IPS DF 6.9 (cell line): ENCODE data around the gene IGFBP4.

ENCODE experiments used
- DNase-seq: peaks from one replicate; pipeline ENCODE4 v3.0.0-alpha.2; 2013; ENCODE audit warnings: low read depth, low spot score
- H3K27ac ChIP-seq: one replicate; pipeline ENCODE4 v1.5.1; 2013; ENCODE audit warnings: low read length, control low read depth
- H3K27me3 ChIP-seq: 2 replicates; pipeline ENCODE4 v1.6.1; 2013; ENCODE audit warnings: mild to moderate bottlenecking, low read length; ENCODE audit not compliant: control insufficient read depth, insufficient read depth
- H3K36me3 ChIP-seq: 2 replicates; pipeline ENCODE4 v1.6.1; 2013; ENCODE audit warnings: low read length; ENCODE audit not compliant: control insufficient read depth, insufficient read depth
- H3K4me1 ChIP-seq: 2 replicates; pipeline ENCODE4 v1.6.1; 2013; ENCODE audit warnings: low read length; ENCODE audit not compliant: control insufficient read depth, insufficient read depth
- H3K4me3 ChIP-seq: 2 replicates; pipeline ENCODE4 v1.5.1; 2013; ENCODE audit warnings: mild to moderate bottlenecking, low read length
- H3K9me3 ChIP-seq: 2 replicates; pipeline ENCODE4 v1.6.1; 2013; ENCODE audit warnings: low read length, inconsistent platforms; ENCODE audit not compliant: control insufficient read depth, insufficient read depth
- WGBS: extraction: QIAGEN DNeasy Blood & Tissue Kit; methylation state at CpG from one replicate; pipeline ENCODE4 v1.1.7; 2013; ENCODE audit warnings: mixed read lengths, missing lambda C conversion rate; ENCODE audit not compliant: insufficient read length, insufficient coverage; 5-methylcytosine and 5-hydroxymethylcytosine counted together

Gene IGFBP4

GRCh38 chr17:40495140-40495539 lies 51.9 kb downstream of the IGFBP4 start:
- Histone ChIP-seq H3K4me1 (peaks cover 15% of the 10 kb centered on the region), H3K9me3 (no peaks in the 10 kb centered on the region), H3K36me3 (no peaks in the 10 kb centered on the region), H3K27ac (no peak overlapping the region), H3K27me3 (no peaks in the 10 kb centered on the region), H3K4me3 (no peak overlapping the region)
- no peak for DNase-seq
- no CpG with 5 or more reads among the region's 5 CpGs for WGBS

GRCh38 chr17:40496170-40496569 lies 52.9 kb downstream of the IGFBP4 start:
- H3K4me3 ChIP-seq = no peak overlapping the region
- H3K9me3 ChIP-seq = no peaks in the 10 kb centered on the region
- H3K27ac ChIP-seq = no peak overlapping the region
- H3K4me1 ChIP-seq = peaks cover 8% of the 10 kb centered on the region
- no peaks in the 10 kb centered on the region for H3K36me3 ChIP-seq
- H3K27me3 ChIP-seq = no peaks in the 10 kb centered on the region
- no CpG with 5 or more reads among the region's 6 CpGs for WGBS
- no peak for DNase-seq

GRCh38 chr17:40496634-40497420 lies 53.6 kb downstream of the IGFBP4 start:
- H3K36me3 ChIP-seq = no peaks in the 10 kb centered on the region; the same call in 1 of the 2 replicates
- no peak overlapping the region for H3K27ac ChIP-seq
- no peak for DNase-seq
- no peaks in the 10 kb centered on the region for H3K9me3 ChIP-seq
- H3K4me3 ChIP-seq = no peak overlapping the region
- WGBS = no CpG with 5 or more reads among the region's 9 CpGs
- H3K27me3 ChIP-seq = no peaks in the 10 kb centered on the region
- H3K4me1 ChIP-seq = peaks cover 5% of the 10 kb centered on the region

- no peak overlapping the region for H3K27ac ChIP-seq
- no peaks in the 10 kb centered on the region for H3K9me3 ChIP-seq
- no peak for DNase-seq
- H3K27me3 ChIP-seq = no peaks in the 10 kb centered on the region
- H3K4me1 ChIP-seq = peaks cover 5% of the 10 kb centered on the region
- no peak overlapping the region for H3K4me3 ChIP-seq
- no peaks in the 10 kb centered on the region; the same call in 1 of the 2 replicates for H3K36me3 ChIP-seq
- WGBS = no CpG with 5 or more reads among the region's 2 CpGs
Measured at GRCh38 chr17:40497695-40498094, 54.4 kb downstream of the IGFBP4 start.

GRCh38 chr17:40498281-40499084 lies 55.2 kb downstream of the IGFBP4 start:
- Histone ChIP-seq H3K27me3 (no peaks in the 10 kb centered on the region), H3K27ac (no peak overlapping the region), H3K4me1 (peaks cover 5% of the 10 kb centered on the region), H3K36me3 (no peaks in the 10 kb centered on the region; the same call in 1 of the 2 replicates), H3K4me3 (no peak overlapping the region), H3K9me3 (no peaks in the 10 kb centered on the region)
- DNase-seq = no peak
- WGBS = no CpG with 5 or more reads among the region's 9 CpGs

- no CpG with 5 or more reads among the region's 17 CpGs for WGBS
- Histone ChIP-seq H3K4me3 (no peak overlapping the region), H3K27ac (no peak overlapping the region), H3K9me3 (no peaks in the 10 kb centered on the region), H3K4me1 (peaks cover 5% of the 10 kb centered on the region), H3K36me3 (no peaks in the 10 kb centered on the region; the same call in 1 of the 2 replicates), H3K27me3 (no peaks in the 10 kb centered on the region)
- no peak for DNase-seq
Measured at GRCh38 chr17:40499551-40500189, 56.4 kb downstream of the IGFBP4 start.

- H3K27me3 ChIP-seq = no peaks in the 10 kb centered on the region
- no peaks in the 10 kb centered on the region; the same call in 1 of the 2 replicates for H3K36me3 ChIP-seq
- H3K4me1 ChIP-seq = peaks cover 5% of the 10 kb centered on the region
- no CpG with 5 or more reads among the region's 11 CpGs for WGBS
- H3K27ac ChIP-seq = no peak overlapping the region
- H3K9me3 ChIP-seq = no peaks in the 10 kb centered on the region
- DNase-seq = no peak
- H3K4me3 ChIP-seq = no peak overlapping the region
Measured at GRCh38 chr17:40500190-40500589, 56.9 kb downstream of the IGFBP4 start.

GRCh38 chr17:40500709-40501108 lies 57.5 kb downstream of the IGFBP4 start:
- Histone ChIP-seq H3K27me3 (no peaks in the 10 kb centered on the region), H3K9me3 (no peaks in the 10 kb centered on the region), H3K4me3 (no peak overlapping the region), H3K27ac (no peak overlapping the region), H3K36me3 (no peaks in the 10 kb centered on the region; the same call in 1 of the 2 replicates), H3K4me1 (peaks cover 5% of the 10 kb centered on the region)
- no CpG with 5 or more reads among the region's 10 CpGs for WGBS
- DNase-seq = no peak

GRCh38 chr17:40501499-40501911 lies 58.3 kb downstream of the IGFBP4 start, which contains the start of gene TNS4:
Gene TNS4, minus strand, starts transcription at chr17:40501623. Its CDS starts 5,198 bp downstream, at chr17:40496425.
- no peaks in the 10 kb centered on the region for H3K9me3 ChIP-seq
- H3K27me3 ChIP-seq = no peaks in the 10 kb centered on the region
- H3K4me1 ChIP-seq = peaks cover 5% of the 10 kb centered on the region
- DNase-seq = no peak
- H3K36me3 ChIP-seq = no peaks in the 10 kb centered on the region; the same call in 1 of the 2 replicates
- no peak within 1 kb of the TSS for H3K27ac ChIP-seq
- no CpG with 5 or more reads among the region's 7 CpGs for WGBS
- H3K4me3 ChIP-seq = no peak within 1 kb of the TSS

- no peak for DNase-seq
- no CpG with 5 or more reads among the region's 5 CpGs for WGBS
- H3K9me3 ChIP-seq = no peaks in the 10 kb centered on the region
- H3K27ac ChIP-seq = no peak overlapping the region
- H3K36me3 ChIP-seq = no peaks in the 10 kb centered on the region; the same call in 1 of the 2 replicates
- no peaks in the 10 kb centered on the region for H3K27me3 ChIP-seq
- no peak overlapping the region for H3K4me3 ChIP-seq
- peaks cover 4% of the 10 kb centered on the region for H3K4me1 ChIP-seq
Measured at GRCh38 chr17:40502716-40503115, 59.5 kb downstream of the IGFBP4 start.
